GM18909 (cell line): ENCODE results near the gene PTPRN2.

Source experiments
- ATAC-seq: cut with Tn5 transposase; IDR thresholded peaks from one replicate; pipeline ENCODE4 v1.9.1; 2021; ENCODE audit warnings: mild to moderate bottlenecking; ENCODE audit not compliant: unreplicated experiment, poor library complexity

Gene PTPRN2

DNA sequence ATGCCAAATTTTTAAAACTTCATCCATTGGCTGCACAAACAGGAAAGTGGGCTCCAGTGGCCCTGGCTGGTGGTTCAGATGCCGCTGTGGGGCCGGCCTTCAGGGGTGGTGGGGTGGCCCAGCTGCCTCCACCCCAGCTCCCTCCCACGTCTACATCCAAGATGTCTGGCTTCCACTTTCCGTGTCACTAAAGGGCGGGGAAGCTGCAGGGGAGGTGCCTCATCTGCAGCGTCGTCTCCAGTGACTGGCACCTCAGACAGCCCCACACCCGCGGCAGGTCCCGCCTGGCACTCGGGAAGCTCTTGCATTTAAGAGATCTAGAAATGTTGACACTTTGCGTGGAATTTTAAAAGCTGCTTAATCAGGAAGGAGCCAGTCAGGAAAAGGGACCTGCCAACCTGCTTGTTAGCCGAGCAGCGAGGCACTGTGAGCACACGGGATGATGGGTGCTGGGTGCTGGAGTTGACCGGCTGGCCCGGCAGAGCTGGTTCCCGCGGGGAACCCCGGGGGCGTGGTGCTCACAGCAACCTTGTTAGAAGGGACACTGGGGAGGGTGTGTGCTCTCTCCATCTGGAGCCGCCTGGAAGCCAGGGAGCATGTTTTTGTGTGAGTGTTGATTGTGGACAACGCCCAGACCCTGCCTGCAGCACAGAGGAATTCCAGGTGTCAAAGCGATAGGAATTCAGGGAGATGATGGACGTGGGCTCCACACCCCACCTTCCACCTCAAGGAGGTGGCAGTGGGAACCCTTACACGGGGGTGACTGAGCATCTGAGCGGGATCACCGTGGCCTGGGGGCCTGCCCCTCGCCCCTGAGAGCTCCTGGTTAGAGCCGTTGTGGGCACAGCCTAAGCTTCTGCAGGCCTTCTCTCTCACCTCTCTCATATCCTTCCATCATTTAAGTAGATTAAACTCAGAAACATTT is 320.5 kb downstream of the PTPRN2 start:
- ATAC-seq, result no peak

DNA sequence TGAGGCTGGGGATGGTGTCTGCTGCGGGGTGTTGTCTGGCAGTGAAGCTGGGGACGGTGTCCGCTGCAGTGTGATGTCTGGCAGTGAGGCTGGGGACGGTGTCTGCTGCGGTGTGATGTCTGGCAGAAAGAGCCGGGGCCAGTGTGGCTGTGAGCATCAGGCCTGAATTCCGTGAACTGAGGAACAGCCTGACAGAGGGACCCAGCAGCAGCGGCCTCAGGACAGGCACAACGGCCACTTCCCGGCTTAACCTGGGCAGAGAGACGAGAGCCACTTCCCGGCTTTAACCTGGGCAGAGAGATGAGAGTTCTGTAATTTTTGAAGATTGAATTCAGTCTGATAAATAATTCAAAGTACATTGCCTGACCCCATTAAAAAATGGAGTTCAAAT is 321.2 kb downstream of the PTPRN2 start:
- ATAC-seq, result no peak

DNA sequence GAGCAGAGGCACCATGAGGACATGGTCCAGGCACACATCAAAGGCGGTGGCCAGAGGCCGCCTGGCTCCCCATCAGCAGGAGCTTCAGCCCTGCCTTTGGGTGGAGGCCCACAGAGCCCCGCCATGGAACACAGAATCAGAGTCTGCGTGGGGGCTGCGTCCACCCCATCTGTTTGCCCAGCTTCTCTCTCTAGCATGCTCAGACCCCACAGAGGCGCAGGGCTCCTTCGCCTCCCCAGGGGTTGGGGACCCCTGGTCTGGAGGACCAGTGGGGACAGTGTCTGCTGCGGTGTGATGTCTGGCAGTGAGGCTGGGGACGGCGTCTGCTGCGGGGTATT is 321.9 kb downstream of the PTPRN2 start:
- no peak for ATAC-seq

DNA sequence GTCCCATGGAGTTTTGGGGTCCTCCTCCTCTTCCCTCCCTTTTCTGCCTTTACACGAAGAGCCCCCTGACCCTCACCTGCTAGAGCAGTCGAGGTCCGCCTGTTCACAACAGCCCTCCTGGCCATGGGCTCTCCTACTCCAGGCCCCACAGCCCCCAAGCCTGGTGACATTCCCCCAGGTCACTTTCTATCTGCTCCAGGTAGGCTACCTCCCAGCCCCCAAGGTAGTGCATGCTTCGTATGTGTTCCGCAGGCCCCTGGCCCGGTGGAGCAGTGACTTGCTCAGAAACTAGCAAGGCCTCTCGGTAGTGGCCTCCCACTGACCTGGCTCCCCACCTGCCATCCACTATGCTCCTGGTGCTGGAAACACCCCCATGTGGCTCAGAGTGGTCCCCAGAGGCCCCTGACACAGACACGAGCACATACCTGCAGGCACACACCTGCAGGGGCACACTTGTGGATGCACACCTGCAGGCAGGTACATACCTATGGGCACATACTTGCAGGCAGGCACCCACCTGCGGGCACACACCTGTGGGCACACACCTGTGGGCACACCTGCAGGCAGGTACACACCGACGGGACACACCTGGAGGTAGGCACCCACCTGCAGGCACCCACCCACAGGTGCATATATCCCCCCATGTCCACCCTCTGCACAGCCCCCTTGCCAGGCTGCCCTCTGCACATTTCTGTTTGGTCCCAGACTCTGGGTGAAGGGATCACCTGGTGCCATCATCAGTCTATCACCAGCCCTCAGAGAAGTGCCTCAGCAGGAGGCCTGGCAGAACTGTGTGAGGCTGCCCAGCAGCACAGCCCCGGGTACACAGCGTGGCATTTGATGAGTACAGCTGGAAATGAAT is 322.5 kb downstream of the PTPRN2 start:
- no peak for ATAC-seq

DNA sequence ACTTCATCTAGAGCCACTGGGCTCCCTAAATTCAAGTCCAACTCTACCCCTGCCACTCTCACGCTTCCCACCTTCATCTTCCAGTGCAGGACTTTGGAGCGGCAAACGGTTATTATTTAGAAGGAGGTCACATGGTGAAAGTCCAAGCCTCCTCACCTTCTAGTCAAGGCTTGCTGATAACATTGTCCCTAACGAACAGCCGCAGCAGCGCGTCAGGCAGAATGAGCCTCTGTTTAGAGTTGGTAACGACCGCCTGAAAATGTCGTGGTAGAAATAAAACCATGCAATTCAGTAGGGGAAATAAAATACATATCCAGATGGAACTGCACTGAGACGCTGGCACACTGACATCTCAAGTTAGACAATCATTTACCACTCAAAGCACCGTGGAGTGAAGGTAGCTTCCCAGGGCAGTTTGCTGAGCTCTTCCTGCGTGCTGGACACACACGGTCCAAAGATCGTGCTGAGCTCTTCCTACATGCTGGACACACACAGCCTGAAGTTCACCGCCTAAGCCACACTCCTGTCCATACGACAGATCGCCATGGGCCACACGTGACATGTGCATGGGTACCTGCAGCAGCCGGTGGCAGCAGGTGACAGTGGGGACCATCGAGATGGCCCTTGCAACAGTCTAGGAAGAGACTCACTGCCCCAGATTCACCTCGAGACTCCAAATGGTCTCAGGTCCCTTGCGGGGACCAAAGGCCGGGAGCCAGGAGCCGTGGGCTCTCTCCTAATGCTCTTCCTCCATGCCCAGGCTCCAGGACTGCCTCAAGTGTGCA is 323.5 kb downstream of the PTPRN2 start:
- no peak for ATAC-seq

DNA sequence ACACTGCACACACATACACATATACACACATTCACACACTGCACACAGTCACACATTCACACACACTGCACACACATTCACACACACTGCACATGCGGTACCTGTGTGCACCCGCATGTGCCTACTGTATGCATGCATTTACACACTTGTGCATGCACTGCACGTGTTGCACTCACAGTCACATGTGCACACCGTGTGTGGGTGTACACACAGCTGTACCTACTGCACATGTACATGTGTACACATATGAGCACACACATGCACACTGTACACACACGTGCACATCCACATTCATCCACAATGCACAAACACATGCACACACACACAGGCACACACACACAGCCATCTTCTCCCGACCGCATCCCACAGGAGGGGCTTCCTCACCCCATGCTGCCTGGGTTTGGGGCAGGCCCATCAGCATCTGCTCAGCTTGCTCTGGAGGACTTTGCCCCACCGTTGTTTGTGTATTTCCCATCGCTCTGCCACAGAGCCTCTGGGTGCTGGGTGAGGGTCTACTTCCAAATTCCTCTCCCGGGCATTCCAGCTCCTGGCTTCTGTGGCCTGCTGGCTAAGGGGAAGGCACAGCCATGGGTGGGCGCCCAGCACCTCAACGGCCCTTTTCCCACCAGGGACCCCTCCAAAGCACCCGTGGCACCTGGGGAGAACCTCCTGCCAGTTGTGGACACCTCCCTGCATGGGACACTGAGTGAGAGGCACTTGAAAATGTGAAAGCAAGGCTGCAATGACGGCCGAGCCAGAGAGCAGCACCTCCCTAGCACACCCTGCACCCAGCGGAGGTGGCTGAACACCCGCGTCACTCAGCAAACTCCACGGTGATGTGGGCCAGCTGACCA is 324.3 kb downstream of the PTPRN2 start:
- ATAC-seq, result no peak

DNA sequence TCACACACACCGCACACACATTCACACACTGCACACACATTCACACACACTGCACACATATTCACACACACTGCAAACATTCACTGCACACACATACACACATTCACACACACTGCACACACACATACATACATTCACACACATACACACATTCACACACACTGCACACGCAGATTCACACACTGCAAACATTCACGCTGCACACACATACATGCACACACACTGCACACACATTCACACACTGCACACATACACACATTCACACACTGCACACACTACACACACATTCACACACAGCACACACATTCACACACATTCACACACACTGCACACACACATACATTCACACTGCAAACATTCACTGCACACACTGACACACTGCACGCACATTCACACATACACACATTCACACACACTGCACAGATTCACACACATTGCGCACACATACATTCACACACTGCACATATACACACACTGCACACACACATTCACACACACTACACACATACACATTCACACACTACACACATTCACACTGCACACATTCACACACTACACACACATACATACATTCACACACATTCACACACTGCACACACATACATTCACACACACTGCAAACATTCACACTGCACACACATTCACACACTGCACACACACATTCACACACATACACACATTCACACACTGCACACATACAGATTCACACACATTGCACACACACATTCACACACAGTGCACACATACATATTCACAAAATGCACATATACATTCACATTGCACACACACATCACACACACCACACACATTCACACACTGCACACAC is 325.1 kb downstream of the PTPRN2 start:
- no peak for ATAC-seq

DNA sequence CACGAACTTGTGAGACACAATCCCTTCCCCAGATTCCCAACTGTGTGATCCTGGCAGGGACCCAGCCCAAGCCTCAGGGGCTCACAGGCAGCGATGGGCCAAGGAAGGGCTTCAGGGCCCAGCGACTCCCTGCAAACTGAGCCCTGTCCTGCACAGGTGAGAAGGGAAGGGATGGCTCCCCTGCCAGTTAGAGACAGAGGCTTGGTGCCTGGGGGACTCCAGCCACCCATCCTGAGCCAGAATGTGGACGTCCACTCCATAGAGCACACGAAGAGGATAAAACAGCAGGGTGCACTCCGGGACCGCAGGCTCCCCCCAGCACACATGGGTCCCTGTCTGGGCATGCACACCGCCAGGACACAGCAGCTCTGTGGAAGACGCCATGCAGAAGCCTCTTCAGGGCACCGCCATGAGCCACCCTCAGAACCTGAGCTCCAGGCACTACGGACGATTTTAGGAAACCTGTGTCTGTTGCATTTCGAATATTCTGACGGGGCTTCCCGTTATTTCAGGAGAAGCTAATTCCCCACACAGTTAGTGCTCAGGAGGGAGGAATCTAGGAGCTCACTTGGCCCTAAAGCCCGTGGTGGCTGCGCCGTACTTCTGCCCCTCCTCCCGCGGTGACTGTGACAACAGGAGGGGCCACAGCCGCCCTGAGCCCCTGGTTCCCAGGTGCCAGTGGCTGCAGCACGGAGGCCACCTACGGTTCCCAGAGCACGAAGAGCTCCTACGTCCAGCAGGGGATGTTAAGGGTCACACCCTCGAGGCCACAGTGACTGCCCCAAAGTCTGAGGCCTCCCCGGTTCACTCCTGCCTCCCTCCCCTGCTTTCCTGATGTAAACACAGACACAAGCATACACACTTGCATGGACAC is 326.0 kb downstream of the PTPRN2 start:
- ATAC-seq, result no peak

DNA sequence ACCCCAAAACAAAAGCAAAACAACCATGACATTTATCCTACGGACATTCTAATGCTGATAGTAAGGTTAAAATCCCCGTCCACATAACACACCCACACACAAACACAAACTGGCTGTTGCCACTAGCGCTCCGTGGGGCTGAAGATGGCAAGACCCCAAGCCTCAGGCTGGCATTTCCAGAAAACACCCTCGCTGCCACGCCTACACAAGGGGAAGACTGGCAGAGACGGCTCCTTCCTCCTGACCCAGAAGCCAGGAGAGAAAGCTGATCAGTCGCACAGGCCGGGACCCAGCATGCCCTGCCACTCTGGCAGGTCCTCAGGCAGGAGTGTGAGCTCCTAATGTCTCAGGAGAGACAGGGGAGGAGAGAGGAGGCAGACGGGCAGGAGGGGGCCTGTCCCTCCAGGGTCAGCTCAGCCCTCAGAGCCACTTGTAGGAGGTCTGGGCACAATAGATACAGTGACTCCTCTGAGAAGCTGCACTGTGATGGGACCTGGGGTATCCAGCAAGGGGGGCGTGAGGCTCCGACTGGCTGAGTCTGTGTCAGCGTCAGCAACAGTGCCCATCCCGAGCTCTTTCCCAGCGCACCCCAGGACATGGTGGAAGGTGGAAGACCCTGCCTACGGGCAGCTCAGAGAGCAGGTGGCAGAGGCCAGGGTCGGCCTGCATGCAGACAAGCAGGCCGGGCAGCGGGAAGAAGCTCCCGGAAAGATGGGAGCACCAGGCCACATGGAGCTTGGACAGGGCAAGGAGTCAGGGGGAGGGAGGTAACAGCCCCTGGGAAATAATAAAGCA is 326.9 kb downstream of the PTPRN2 start:
- ATAC-seq, result no peak

DNA sequence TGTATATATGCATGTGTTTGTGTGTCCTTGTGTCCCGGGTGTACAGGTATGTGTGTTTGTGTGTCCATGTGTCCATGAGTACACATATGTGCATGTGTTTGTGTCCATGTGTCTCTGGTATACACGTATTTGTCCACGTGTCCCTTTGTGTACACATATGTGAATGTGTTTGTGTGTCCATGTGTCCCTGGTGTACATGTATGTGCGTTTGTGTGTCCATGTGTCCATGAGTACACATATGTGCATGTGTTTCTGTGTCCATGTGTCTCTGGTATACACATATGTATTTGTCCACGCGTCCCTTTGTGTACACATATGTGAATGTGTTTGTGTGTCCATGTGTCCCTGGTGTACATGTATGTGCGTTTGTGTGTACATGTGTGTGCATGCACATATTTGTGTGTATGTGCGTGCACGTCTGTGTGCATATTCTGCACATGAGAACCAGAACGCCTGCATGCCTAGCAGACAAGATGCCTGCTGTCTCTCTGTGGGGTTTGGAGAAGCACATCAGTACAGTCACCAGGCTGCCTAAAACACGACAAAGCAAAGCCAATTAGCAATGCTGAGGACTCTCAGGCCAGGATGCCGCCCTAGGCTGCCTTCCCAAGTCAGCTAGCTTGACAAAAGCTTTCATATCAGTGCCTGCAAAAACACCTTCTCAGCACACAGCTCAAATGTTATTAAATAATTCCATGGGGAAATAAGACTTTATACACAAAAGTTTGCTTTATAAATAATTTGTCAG is 327.8 kb downstream of the PTPRN2 start:
- ATAC-seq, result no peak

DNA sequence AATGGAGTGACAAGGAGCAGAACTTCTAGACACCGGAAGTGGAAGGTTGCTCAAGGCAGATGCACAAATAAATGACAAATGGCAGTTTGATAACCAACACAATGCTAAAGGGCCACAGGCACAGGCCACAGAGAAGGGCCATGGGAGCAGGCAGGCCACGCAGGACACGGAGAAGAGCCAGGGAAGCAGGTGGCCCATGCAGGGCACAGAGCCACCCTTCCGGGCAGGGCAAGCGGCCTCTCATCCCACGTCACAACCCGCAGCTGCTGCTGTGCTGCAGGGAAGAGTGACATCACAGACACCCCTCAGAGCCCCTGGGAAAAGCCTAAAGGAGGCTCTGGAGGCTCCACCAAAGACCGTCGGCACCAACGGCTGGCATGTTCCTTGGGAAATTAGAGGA is 328.5 kb downstream of the PTPRN2 start:
- no peak for ATAC-seq

DNA sequence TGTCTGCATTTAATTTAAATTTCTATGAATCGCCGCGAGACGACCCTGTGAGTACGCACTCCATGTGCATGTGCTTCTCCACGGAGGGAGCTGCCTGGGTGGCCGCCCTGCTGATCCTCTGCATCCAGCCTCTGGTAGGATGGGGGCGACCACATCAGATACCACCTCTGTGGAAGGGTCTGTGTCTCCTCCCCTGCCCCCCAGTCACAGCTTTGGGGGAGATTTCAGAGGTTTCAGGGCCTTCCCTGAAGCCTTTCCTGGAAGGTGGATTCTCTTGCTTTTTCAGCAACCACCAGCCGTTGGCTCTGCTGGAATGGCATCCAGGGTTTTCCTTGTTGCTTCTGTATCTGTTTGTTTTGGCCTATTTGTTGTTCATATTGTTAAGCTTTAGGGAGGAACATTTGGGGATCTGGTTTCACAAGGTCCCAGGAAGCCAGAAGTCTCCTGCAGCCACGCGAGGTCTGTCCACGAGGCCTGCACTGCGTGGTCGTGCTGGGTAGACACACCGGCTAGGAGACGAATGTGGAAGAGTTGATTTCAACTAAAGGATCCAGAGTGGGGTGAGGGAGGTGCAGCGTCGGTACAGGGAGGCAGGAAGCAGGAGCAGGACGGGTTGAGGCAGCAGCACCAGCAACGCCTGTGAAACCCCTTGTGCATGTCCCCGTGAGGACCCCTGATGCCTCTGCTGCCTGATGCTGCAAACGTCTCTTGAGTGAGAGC is 329.1 kb downstream of the PTPRN2 start:
- ATAC-seq, result no peak

DNA sequence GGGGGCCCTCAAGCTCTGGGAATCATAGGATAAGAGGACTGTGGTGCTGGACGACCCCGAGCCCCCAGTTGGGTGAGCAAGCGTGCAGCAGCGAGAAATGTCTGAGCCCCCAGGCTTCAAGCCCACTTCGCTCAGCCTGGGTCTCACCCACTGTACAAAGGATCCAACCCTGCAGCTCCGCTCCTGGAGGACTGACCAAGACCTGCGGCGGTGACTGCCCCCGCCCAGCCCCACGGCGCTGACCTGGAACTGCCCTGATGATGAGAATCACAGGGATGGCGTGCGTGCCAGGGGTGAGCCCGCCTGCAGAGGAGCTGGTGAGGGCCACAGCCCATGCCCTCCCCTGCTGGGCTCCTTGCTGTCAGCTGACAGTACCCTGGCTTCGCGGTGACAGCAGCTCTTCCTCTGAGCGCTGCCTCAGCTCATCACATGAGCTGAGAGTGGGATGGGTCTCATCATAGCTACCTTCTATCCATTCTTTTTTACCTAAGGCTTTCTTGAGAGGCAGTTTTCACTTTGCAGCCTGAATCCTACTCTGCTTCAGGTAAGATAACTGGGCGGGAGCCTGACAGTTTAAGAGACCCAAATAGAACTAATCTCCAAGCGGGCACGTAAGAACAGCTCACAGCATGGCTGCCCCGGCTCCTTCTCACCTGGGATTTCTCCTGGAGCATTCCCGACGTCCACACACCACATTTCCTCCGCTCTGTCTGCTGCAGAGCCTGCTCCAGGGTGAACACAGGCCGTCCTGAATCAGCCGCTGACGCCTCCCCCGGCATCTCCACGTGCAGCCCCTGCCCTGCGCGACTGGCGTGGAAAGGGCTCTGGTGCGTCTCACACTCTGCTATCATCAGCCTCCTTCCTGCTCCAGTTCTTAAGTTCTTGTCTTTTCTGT is 329.9 kb downstream of the PTPRN2 start:
- ATAC-seq, result no peak

DNA sequence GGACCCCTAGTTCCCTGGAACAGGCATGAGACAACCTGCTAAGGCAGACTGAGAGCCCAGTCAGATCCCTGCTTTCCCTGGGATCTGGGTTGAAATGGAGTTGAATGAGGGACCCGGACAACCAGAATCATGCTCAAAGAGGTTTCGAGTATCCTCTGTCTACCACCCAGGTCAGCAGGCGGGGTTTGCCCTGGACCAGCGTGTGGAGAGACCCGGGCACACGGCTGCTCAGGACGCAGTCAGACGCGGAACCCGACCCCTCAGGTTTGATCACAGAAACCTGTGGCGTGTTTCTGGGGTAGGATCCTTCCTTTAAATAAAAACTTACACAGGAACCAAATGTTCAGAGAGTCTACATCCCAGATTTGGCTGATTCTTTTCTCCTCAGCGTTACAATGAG is 330.6 kb downstream of the PTPRN2 start:
- no peak for ATAC-seq
